ENCODE data around the gene ETV5. TPM values are rescaled to one million over a fixed set of nuclear protein-coding genes. Genes with fewer than 3 reads are reported as not detected.

ETV5 gene
- polyA plus RNA-seq, 1 of the 3 experiments (the other 2 are of a cell fraction) = 20.9 TPM

DNA sequence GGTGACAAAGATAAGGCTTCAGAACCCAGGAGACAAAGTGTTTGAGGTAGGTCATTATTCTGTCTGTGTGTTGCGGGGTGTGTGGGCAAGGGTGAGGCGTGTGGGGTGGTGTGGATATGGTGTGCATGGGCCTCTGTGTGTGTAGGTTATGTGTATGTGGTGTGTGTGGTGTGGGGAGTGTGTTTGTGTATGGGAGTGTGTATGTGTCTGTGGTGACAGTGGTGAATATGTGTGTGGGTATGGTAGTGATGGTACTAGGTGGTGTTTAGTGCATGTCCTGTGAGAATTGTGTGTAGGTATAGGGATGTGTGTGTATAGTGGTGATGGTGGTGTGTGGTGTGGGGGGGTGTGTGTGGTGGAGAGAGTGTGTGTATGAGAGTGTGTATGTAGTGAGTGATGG, 16.2 kb upstream of the ETV5 start:
- Histone ChIP-seq H3K4me1 (ENCODE audit: control insufficient read depth in 1 of 2, insufficient read depth in 2 of 2, low read depth in 1 of 2, low read length in 1 of 2) (no peaks in the 10 kb centered on the region; a peak in 1 of 4 replicates), H3K9me3 (no peaks in the 10 kb centered on the region), H3F3A (replicated peaks; ENCODE audit: insufficient read depth) (no peaks in the 10 kb centered on the region), H3K4me2 (no peak overlapping the region), H3K36me3 (replicated peaks in 1 of 2; ENCODE audit: control insufficient read depth in 1 of 2, insufficient read depth in 2 of 2, low read length in 1 of 2) (no peaks in the 10 kb centered on the region), H3K27ac (ENCODE audit: low read depth in 2 of 2, low read length in 1 of 2) (no peak overlapping the region), H3K79me2 (ENCODE audit: insufficient read depth) (no peaks in the 10 kb centered on the region), H4K20me1 (ENCODE audit: insufficient read depth) (no peaks in the 10 kb centered on the region), H2AFZ (ENCODE audit: low read depth) (no peak overlapping the region), H3K27me3 (ENCODE audit: insufficient read depth) (no peaks in the 10 kb centered on the region), H3K9me2 (no peaks in the 10 kb centered on the region), H3K9ac (no peak overlapping the region), H3K4me3 (ENCODE audit: low read depth in 2 of 2, low read length in 1 of 2) (no peak overlapping the region)
- 79% methylated on average over 2 of the region's 2 CpGs for WGBS (ENCODE audit: low lambda C conversion rate)
- ChIA-PET POLR2A (no interaction called here), CTCF (no interaction called here)
- no peak for DNase-seq
- no peak for TF ChIP-seq TAF1 (IDR thresholded peaks at IDR 0.05; ENCODE audit: borderline replicate concordance, low read depth, low read length)
- no peak for TF ChIP-seq YY1 (IDR thresholded peaks at IDR 0.05; ENCODE audit: low read depth)
- TF ChIP-seq RCOR1 (IDR thresholded peaks at IDR 0.05; ENCODE audit: low read length) = no peak
- TF ChIP-seq SMC3 (IDR thresholded peaks at IDR 0.05; ENCODE audit: low read depth, low read length) = no peak
- TF ChIP-seq, protein P1, sequence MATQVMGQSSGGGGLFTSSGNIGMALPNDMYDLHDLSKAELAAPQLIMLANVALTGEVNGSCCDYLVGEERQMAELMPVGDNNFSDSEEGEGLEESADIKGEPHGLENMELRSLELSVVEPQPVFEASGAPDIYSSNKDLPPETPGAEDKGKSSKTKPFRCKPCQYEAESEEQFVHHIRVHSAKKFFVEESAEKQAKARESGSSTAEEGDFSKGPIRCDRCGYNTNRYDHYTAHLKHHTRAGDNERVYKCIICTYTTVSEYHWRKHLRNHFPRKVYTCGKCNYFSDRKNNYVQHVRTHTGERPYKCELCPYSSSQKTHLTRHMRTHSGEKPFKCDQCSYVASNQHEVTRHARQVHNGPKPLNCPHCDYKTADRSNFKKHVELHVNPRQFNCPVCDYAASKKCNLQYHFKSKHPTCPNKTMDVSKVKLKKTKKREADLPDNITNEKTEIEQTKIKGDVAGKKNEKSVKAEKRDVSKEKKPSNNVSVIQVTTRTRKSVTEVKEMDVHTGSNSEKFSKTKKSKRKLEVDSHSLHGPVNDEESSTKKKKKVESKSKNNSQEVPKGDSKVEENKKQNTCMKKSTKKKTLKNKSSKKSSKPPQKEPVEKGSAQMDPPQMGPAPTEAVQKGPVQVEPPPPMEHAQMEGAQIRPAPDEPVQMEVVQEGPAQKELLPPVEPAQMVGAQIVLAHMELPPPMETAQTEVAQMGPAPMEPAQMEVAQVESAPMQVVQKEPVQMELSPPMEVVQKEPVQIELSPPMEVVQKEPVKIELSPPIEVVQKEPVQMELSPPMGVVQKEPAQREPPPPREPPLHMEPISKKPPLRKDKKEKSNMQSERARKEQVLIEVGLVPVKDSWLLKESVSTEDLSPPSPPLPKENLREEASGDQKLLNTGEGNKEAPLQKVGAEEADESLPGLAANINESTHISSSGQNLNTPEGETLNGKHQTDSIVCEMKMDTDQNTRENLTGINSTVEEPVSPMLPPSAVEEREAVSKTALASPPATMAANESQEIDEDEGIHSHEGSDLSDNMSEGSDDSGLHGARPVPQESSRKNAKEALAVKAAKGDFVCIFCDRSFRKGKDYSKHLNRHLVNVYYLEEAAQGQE (IDR thresholded peaks at IDR 0.05; ENCODE audit: low read depth, low read length) = no peak
- TF ChIP-seq ELF1 (IDR thresholded peaks at IDR 0.05) = no peak

GRCh38 chr3:186124592-186124991, 15.7 kb upstream of the ETV5 start:
- DNase-seq = no peak
- 70% methylated on average over 5 of the region's 5 CpGs for WGBS (ENCODE audit: low lambda C conversion rate)
- no peak for TF ChIP-seq TAF1 (IDR thresholded peaks at IDR 0.05; ENCODE audit: borderline replicate concordance, low read depth, low read length)
- TF ChIP-seq, protein P2, sequence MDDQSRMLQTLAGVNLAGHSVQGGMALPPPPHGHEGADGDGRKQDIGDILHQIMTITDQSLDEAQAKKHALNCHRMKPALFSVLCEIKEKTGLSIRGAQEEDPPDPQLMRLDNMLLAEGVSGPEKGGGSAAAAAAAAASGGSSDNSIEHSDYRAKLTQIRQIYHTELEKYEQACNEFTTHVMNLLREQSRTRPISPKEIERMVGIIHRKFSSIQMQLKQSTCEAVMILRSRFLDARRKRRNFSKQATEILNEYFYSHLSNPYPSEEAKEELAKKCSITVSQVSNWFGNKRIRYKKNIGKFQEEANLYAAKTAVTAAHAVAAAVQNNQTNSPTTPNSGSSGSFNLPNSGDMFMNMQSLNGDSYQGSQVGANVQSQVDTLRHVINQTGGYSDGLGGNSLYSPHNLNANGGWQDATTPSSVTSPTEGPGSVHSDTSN (IDR thresholded peaks at IDR 0.05) = no peak
- TF ChIP-seq, protein P3, sequence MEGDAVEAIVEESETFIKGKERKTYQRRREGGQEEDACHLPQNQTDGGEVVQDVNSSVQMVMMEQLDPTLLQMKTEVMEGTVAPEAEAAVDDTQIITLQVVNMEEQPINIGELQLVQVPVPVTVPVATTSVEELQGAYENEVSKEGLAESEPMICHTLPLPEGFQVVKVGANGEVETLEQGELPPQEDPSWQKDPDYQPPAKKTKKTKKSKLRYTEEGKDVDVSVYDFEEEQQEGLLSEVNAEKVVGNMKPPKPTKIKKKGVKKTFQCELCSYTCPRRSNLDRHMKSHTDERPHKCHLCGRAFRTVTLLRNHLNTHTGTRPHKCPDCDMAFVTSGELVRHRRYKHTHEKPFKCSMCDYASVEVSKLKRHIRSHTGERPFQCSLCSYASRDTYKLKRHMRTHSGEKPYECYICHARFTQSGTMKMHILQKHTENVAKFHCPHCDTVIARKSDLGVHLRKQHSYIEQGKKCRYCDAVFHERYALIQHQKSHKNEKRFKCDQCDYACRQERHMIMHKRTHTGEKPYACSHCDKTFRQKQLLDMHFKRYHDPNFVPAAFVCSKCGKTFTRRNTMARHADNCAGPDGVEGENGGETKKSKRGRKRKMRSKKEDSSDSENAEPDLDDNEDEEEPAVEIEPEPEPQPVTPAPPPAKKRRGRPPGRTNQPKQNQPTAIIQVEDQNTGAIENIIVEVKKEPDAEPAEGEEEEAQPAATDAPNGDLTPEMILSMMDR (IDR thresholded peaks at IDR 0.05) = no peak
- TF ChIP-seq NRF1 (IDR thresholded peaks at IDR 0.05; ENCODE audit: low read depth, low read length) = no peak
- no peak for TF ChIP-seq RAD21 (IDR thresholded peaks at IDR 0.05; ENCODE audit: low read length)
- no peak for TF ChIP-seq TCF12 (IDR thresholded peaks at IDR 0.05)
- no peak for TF ChIP-seq ELF1 (IDR thresholded peaks at IDR 0.05)
- TF ChIP-seq, protein P4, sequence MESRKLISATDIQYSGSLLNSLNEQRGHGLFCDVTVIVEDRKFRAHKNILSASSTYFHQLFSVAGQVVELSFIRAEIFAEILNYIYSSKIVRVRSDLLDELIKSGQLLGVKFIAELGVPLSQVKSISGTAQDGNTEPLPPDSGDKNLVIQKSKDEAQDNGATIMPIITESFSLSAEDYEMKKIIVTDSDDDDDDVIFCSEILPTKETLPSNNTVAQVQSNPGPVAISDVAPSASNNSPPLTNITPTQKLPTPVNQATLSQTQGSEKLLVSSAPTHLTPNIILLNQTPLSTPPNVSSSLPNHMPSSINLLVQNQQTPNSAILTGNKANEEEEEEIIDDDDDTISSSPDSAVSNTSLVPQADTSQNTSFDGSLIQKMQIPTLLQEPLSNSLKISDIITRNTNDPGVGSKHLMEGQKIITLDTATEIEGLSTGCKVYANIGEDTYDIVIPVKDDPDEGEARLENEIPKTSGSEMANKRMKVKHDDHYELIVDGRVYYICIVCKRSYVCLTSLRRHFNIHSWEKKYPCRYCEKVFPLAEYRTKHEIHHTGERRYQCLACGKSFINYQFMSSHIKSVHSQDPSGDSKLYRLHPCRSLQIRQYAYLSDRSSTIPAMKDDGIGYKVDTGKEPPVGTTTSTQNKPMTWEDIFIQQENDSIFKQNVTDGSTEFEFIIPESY (IDR thresholded peaks at IDR 0.05; ENCODE audit: borderline replicate concordance, low read depth) = no peak
- TF ChIP-seq POLR2AphosphoS5 (IDR thresholded peaks at IDR 0.05; ENCODE audit: low read depth, low read length) = no peak
- TF ChIP-seq EZH2phosphoT487 (IDR thresholded peaks at IDR 0.05; ENCODE audit: borderline replicate concordance, low read depth) = no peak
- no peak for TF ChIP-seq YY1 (IDR thresholded peaks at IDR 0.05; ENCODE audit: low read depth)
- no peak for TF ChIP-seq SIN3A (IDR thresholded peaks at IDR 0.05; ENCODE audit: borderline replicate concordance, low read depth, low read length)
- no peak for TF ChIP-seq FOSL2 (IDR thresholded peaks at IDR 0.05; ENCODE audit: borderline replicate concordance, low read depth)
- no peak for TF ChIP-seq USF2 (IDR thresholded peaks at IDR 0.05; ENCODE audit: borderline replicate concordance, low read depth, low read length)
- TF ChIP-seq USF1 (IDR thresholded peaks at IDR 0.05; ENCODE audit: borderline replicate concordance, low read depth) = no peak
- no peaks in the 10 kb centered on the region for H4K20me1 ChIP-seq (ENCODE audit: insufficient read depth)
- ChIA-PET POLR2A (no interaction called here), CTCF (no interaction called here)
- no peaks in the 10 kb centered on the region for H3F3A ChIP-seq (replicated peaks; ENCODE audit: insufficient read depth)
- H3K4me1 ChIP-seq (ENCODE audit: control insufficient read depth in 1 of 2, insufficient read depth in 2 of 2, low read depth in 1 of 2, low read length in 1 of 2) = no peaks in the 10 kb centered on the region; a peak in 1 of 4 replicates
- H3K9me3 ChIP-seq = no peaks in the 10 kb centered on the region
- H2AFZ ChIP-seq (ENCODE audit: low read depth) = no peak overlapping the region
- H3K4me2 ChIP-seq = no peak overlapping the region
- H3K36me3 ChIP-seq (replicated peaks in 1 of 2; ENCODE audit: control insufficient read depth in 1 of 2, insufficient read depth in 2 of 2, low read length in 1 of 2) = no peaks in the 10 kb centered on the region
- H3K4me3 ChIP-seq (ENCODE audit: low read depth in 2 of 2, low read length in 1 of 2) = no peak overlapping the region
- no peak overlapping the region for H3K27ac ChIP-seq (ENCODE audit: low read depth in 2 of 2, low read length in 1 of 2)
- no peak overlapping the region for H3K9ac ChIP-seq
- no peaks in the 10 kb centered on the region for H3K27me3 ChIP-seq (ENCODE audit: insufficient read depth)
- no peaks in the 10 kb centered on the region for H3K79me2 ChIP-seq (ENCODE audit: insufficient read depth)
- H3K9me2 ChIP-seq = no peaks in the 10 kb centered on the region
